Naive B cell (primary cell): ENCODE data around the gene INAVA. TPM values are rescaled to one million over a fixed set of nuclear protein-coding genes. Genes with fewer than 3 reads are reported as not detected.

Experiments used
- ATAC-seq, 2 donors: fragments of 150-1000 bp; cut with Tn5 transposase; 2 replicates each; pipeline ENCODE4 v1.10.0; 2021; ENCODE audit warnings: low read depth in 2 of 2, mild to moderate bottlenecking in 2 of 2, moderate library complexity in 2 of 2
- DNase-seq: peaks from one replicate; pipeline ENCODE4 v3.0.0; 2022
- H3K27ac Mint-ChIP-seq, 6 donors: one replicate each; pipeline ENCODE4 v1.8.0; 2020 to 2022; ENCODE audit warnings: mild to moderate bottlenecking in 6 of 6, mixed read lengths in 6 of 6, moderate library complexity in 5 of 6, inconsistent platforms in 2 of 6
- H3K27me3 Mint-ChIP-seq, 3 donors: one replicate each; pipeline ENCODE4 v1.8.0; 2021 to 2022; ENCODE audit warnings: mixed read lengths in 3 of 3, mild to moderate bottlenecking in 1 of 3
- H3K36me3 Mint-ChIP-seq, 2 donors: one replicate each; pipeline ENCODE4 v1.8.0; 2020 to 2022; ENCODE audit warnings: mixed read lengths in 2 of 2, inconsistent platforms in 1 of 2, mild to moderate bottlenecking in 1 of 2
- H3K4me1 Mint-ChIP-seq, 3 donors: one replicate each; pipeline ENCODE4 v1.8.0; 2020 to 2022; ENCODE audit warnings: mixed read lengths in 3 of 3, inconsistent platforms in 1 of 3, mild to moderate bottlenecking in 1 of 3, moderate library complexity in 1 of 3
- H3K4me3 Mint-ChIP-seq, 8 donors: one replicate each; pipeline ENCODE4 v1.8.0; 2020 to 2022; ENCODE audit warnings: mild to moderate bottlenecking in 8 of 8, mixed read lengths in 8 of 8, moderate library complexity in 8 of 8, inconsistent platforms in 2 of 8
- H3K9me3 Mint-ChIP-seq, 7 donors: one replicate each; pipeline ENCODE4 v1.8.0; 2020 to 2022; ENCODE audit warnings: mixed read lengths in 7 of 7, mild to moderate bottlenecking in 5 of 7, inconsistent platforms in 2 of 7, moderate library complexity in 1 of 7
- polyA plus RNA-seq, 6 donors: library from polyadenylated mRNA; unstranded; fragments of 300-500 nt; fragmentation: Illumina TruSeq; gene quantifications; one replicate each; pipeline ENCODE4 v1.2.3, GENCODE V29; 2021; ENCODE audit warnings: low read depth in 6 of 6

INAVA gene
- polyA plus RNA-seq, 6 donors from 2014 or later, result not detected

DNA sequence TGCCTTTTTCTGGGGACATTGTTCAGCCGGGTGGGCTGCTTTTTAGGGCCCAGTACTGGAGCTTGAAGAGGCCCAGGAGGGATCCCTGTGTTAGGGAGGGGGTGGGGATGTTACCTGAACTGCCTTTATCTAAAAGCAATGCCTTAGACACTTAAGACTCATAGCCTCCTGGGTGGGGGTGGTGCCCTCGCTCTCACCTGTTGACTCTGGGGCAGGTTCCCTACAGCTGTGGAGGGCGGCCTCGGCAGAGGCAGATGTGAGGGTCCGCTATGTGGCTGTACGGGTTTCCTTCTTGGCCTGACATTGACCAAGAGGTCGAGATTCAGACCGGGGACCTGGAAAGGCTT, 716 bp downstream of the INAVA start:
- no peak for ATAC-seq
- H3K27ac Mint-ChIP-seq, result no peak overlapping the region

DNA sequence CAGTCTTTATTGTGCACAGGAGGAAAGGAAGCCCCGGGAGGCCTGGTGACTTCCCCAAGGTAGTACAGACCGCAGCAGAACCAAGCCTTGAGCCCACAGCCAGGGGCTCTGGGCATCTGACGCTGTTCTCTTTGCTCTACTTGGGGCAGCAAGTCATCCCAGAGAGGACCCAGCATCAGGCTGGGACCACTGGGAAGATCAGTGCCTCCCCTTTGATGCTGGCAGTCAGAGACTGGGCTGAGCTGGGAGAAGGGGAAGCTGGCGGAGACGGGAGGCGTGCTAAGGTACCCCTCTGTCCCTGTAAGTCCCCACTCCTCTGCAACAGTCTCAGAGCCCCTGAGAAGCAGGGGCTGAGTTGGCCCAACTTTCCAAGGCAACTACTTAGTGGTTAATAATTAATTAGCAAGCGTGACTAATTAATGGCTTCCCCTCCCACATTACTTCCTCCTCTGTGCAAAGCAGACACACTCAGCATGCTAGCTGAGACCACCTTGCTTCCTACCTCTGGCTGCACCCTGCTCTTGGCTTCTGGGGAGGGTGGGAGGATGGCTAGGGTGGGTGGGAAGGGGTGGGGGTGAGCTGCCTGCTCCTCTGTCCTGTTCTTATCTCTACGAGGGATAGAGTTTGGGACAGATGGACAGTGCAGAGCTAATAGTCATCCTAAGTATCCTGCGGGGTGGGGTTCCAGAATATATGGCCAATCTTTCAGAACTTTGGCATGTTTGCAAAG, 1.3 kb downstream of the INAVA start:
- H3K27ac Mint-ChIP-seq, result no peak overlapping the region
- H3K4me3 Mint-ChIP-seq, result peak overlapping the region in 1 of 8 donors; percentile 6
- peaks cover 11 to 18% (median 16%) of the 10 kb centered on the region in 3 donors for H3K4me1 Mint-ChIP-seq
- H3K27me3 Mint-ChIP-seq, result peaks cover 29 to 53% (median 51%) of the 10 kb centered on the region in 3 donors
- H3K36me3 Mint-ChIP-seq, result no peaks in the 10 kb centered on the region
- no peak for DNase-seq
- H3K9me3 Mint-ChIP-seq, result no peaks in the 10 kb centered on the region
- ATAC-seq, result no peak

More for the DNA sequence above, 716 bp downstream of the INAVA start:
- no peak for DNase-seq
- H3K9me3 Mint-ChIP-seq, result no peaks in the 10 kb centered on the region
- H3K27me3 Mint-ChIP-seq, result peaks cover 32 to 58% (median 57%) of the 10 kb centered on the region in 3 donors
- H3K36me3 Mint-ChIP-seq, result no peaks in the 10 kb centered on the region
- H3K4me1 Mint-ChIP-seq, result peaks cover 15 to 22% (median 20%) of the 10 kb centered on the region in 3 donors
- peak overlapping the region in 1 of 8 donors; percentile 6 for H3K4me3 Mint-ChIP-seq

DNA sequence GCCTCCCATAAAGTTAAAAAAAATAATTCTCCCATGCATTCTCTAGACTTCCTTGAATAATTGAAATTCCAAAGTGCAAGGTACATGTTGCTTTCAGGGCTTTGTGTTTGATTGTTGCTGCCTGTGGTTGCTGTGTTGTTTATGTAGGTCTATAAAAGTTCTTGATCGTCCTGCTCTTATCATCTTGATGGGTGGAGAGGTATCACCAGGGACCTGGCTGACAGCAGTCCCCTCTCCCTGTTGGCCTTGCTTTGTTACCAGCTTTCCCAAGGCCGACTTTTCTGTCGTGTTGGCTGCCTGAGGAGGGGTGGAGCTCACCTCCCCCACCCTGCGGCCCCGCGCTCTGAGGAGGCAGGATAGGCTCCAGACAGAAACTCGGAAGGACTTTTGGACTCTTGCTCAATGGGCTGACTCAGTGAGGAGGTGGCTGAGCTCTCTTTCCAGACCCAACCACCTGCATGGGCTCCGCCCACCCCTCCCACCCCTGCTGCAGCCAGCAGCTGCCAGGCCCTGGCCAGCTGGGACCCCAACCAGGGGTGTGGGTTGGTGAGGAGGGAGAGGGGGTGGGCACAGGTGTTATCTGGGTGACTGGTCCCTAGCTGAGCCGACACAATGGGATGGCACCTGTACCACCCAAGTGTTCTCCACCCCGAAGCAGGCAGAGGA, 2.0 kb downstream of the INAVA start:
- Mint-ChIP-seq H3K27ac (no peak overlapping the region), H3K36me3 (no peaks in the 10 kb centered on the region), H3K4me3 (peak overlapping the region in 1 of 8 donors; percentile 42), H3K27me3 (peaks cover 24 to 55% (median 48%) of the 10 kb centered on the region in 3 donors), H3K9me3 (no peaks in the 10 kb centered on the region), H3K4me1 (peaks cover 6 to 13% (median 12%) of the 10 kb centered on the region in 3 donors)
- DNase-seq, result no peak
- no peak for ATAC-seq

DNA sequence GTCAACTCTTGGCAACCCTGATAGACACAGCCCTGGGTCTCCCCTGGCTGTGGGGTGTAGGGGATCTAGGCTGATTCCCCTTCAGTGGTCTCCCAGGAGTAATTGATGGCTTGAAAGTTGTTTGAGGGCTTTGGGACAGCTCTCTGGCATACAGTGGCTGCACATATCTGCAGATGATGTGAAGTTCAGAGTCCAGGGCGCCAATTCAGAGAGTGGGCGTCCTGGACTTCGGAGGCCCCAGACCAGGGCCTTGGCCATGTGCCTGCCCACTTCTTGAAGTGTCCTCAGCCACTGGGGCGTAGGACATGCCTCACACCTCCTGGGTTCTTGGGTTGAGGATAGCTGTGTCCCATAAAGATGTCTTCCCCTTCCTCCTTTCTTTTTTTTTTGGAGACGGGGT, 2.6 kb downstream of the INAVA start:
- Mint-ChIP-seq H3K27ac (no peak overlapping the region), H3K36me3 (no peaks in the 10 kb centered on the region), H3K9me3 (no peaks in the 10 kb centered on the region), H3K4me1 (peaks cover under 1 to 8% (median 7%) of the 10 kb centered on the region in 3 donors), H3K4me3 (peak overlapping the region in 1 of 8 donors; percentile 12), H3K27me3 (peaks cover 19 to 53% (median 46%) of the 10 kb centered on the region in 3 donors)
- DNase-seq (no peak), ATAC-seq (no peak)

DNA sequence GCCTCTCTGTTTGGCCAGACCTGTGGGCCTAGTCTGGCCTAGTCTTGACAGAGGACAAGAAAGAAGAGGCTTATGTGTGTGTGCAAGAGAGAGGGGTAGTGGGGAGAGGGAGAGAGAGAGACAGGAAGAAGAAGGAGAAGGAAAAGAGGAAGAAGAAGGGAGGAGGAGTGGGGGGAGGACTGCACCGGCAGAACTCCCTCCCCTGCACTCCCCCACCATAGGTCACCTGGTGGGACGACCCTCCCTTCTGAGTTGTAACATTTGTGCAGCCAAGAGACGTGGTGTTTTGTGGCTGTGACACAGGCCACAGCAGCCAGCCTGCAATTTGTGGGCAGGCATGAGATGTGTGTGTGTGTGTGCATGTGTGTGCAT, 4.3 kb downstream of the INAVA start:
- no peaks in the 10 kb centered on the region for H3K9me3 Mint-ChIP-seq
- DNase-seq (no peak), ATAC-seq (no peak)
- H3K27ac Mint-ChIP-seq, result no peak overlapping the region
- H3K36me3 Mint-ChIP-seq, result no peaks in the 10 kb centered on the region
- peaks cover 0 to 8% (median 2%) of the 10 kb centered on the region in 3 donors for H3K4me1 Mint-ChIP-seq
- H3K4me3 Mint-ChIP-seq, result no peak overlapping the region
- H3K27me3 Mint-ChIP-seq, result peaks cover 7 to 35% (median 29%) of the 10 kb centered on the region in 3 donors

DNA sequence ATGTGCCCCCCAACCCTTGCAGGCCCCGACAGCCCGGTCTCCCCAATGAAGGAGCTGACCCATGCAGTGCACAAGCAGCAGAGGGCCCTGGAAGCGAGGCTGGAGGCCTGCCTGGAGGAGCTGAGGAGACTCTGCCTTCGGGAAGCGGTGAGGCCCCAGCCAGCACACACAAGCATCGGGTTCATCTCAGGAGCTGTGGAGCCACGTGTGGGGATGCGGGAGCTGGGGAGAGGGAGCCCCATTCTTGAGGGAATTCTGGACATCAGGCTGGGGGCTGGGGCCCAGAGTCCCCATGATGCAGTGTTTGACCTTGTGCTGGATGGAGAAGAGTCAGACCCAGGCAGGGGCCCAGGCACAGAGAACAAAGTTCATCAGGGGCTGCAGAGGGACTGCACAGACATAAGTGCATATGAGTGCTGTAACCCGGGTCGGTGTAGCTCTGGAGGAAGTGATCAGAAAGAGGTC, 4.8 kb downstream of the INAVA start:
- Mint-ChIP-seq H3K27ac (no peak overlapping the region), H3K4me1 (peaks cover 0 to 8% (median 2%) of the 10 kb centered on the region in 3 donors), H3K36me3 (no peaks in the 10 kb centered on the region), H3K4me3 (no peak overlapping the region), H3K27me3 (peaks cover 4 to 31% (median 24%) of the 10 kb centered on the region in 3 donors), H3K9me3 (no peaks in the 10 kb centered on the region)
- ATAC-seq, result no peak
- no peak for DNase-seq

DNA sequence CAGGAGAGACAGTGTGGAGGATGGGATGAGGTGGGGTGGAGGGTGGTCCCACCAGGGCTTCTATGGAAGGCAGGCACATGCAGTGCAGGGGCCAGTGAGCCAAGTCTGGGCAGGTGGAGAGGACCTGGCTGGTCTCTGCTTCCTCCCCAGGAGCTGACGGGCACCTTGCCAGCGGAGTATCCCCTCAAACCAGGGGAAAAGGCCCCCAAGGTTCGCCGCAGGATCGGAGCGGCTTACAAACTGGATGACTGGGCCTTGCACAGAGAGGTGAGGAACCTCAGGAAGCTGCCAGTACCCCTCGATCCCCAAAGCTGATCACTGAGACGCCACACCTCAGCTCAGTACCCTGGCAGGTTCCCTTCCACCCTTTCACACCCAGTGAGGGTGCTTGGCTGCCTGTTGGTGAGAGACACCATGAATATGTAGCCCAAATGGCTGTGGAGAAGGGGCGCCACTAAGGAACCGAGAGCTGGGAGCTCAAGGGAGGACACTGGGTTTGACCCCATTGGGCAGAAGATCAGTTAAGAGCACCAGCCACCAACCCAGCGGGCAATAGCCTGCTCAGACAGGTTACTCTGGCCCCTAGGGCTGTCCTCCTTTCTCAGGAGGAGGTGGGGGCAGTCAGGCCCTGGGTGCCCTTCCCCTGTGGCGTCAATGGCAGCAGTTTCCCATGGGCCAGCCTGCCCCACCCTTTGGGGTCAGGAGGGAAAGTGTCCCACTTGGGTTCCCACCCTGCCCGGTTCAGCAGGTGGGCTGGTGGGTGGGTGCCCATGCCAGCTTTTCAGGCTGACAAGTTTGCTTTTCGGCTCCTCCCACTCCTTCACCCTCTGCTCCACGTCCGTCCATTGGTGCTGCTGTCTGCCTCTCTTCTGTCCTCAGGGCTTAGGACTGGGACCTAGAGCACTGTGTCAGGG, 5.5 kb downstream of the INAVA start:
- DNase-seq (no peak), ATAC-seq (no peak)
- Mint-ChIP-seq H3K4me3 (no peak overlapping the region), H3K4me1 (peaks cover 0 to 8% (median 2%) of the 10 kb centered on the region in 3 donors), H3K36me3 (no peaks in the 10 kb centered on the region), H3K27ac (peak overlapping the region in 1 of 6 donors; percentile 40), H3K27me3 (peaks cover 4 to 30% (median 18%) of the 10 kb centered on the region in 3 donors), H3K9me3 (no peaks in the 10 kb centered on the region)

DNA sequence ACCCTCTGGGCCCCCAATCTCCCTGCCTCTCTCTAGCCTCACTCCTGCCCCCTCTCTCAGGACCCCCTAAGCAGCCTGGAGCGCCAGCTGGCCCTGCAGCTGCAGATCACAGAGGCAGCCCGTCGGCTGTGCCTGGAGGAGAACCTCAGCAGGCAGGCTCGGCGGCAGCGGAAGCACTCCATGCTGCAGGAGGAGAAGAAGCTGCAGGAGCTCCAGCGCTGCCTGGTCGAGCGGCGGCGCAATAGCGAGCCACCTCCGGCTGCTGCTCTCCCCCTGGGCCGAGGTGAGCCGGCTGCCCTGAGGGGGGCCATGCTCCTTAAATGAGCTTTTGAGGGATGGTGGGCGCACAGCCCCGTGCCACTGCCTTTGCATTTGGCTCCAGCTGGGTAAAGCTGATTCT, 6.2 kb downstream of the INAVA start:
- H3K4me3 Mint-ChIP-seq, result no peak overlapping the region
- peaks cover 0 to 8% (median 2%) of the 10 kb centered on the region in 3 donors for H3K4me1 Mint-ChIP-seq
- no peaks in the 10 kb centered on the region for H3K36me3 Mint-ChIP-seq
- no peaks in the 10 kb centered on the region for H3K9me3 Mint-ChIP-seq
- peaks cover 0 to 30% (median 18%) of the 10 kb centered on the region in 3 donors for H3K27me3 Mint-ChIP-seq
- DNase-seq (no peak), ATAC-seq (no peak)
- H3K27ac Mint-ChIP-seq, result no peak overlapping the region

DNA sequence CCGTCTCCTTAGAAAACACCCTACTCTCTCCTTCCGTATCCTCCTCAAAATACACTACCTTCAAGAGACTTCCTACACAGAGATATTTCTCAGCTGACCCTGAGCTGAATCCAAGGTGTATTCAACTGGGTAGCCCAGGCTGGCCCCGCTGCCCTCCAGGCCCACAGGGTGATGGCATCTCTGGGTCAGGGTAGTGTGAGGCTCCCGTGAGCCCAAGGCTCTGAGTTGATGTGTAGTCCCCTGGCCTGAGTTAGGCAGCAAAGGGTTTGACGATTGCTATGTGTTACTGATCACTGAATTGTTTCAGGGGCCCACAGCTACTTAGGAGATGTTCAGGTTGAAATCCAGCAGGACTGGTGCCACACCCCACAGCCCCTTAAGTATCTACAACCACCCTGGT, 6.7 kb downstream of the INAVA start:
- H3K27ac Mint-ChIP-seq, result no peak overlapping the region
- no peak overlapping the region for H3K4me3 Mint-ChIP-seq
- H3K36me3 Mint-ChIP-seq, result no peaks in the 10 kb centered on the region
- no peaks in the 10 kb centered on the region for H3K9me3 Mint-ChIP-seq
- no peak for ATAC-seq
- H3K4me1 Mint-ChIP-seq, result peaks cover 0 to 8% (median 0%) of the 10 kb centered on the region in 3 donors
- peaks cover 0 to 30% (median 18%) of the 10 kb centered on the region in 3 donors for H3K27me3 Mint-ChIP-seq
- DNase-seq, result no peak

DNA sequence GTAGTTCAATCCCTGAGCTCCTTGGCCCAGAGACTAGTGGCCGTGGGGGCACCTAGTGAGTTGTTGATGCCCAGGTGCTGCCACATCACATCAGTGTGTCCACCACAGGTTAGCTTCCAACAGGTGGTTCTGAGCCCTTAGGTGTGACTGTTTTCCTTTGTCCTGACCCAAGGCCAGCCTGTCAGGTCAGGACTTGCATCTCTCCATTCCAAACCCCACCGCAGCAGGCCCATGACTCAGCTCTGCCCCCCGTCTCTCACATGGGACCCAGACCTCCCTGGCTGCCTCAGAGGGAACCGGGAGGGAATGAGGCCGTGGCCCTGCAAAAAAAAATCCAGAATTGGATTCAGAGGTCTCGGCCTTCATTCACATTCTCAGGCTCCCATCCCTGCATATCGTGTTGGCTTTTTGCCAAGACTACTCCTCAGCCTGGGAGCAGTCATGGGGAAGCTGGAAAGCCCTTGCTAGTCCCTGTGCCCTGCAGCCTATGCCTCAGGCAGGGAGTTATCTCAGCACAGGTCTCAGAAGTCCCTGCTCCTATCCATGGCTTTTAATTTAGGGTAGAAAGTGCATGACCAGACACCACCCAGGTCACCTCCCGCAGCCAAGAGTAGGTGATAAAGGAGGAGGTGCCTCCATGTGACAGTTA, 7.2 kb downstream of the INAVA start:
- Mint-ChIP-seq H3K27ac (peak overlapping the region in 1 of 6 donors; percentile 47), H3K27me3 (peaks cover 0 to 30% (median 18%) of the 10 kb centered on the region in 3 donors), H3K9me3 (no peaks in the 10 kb centered on the region), H3K4me1 (peaks cover 0 to 8% (median 0%) of the 10 kb centered on the region in 3 donors), H3K36me3 (no peaks in the 10 kb centered on the region), H3K4me3 (no peak overlapping the region)
- DNase-seq (no peak), ATAC-seq (no peak)

DNA sequence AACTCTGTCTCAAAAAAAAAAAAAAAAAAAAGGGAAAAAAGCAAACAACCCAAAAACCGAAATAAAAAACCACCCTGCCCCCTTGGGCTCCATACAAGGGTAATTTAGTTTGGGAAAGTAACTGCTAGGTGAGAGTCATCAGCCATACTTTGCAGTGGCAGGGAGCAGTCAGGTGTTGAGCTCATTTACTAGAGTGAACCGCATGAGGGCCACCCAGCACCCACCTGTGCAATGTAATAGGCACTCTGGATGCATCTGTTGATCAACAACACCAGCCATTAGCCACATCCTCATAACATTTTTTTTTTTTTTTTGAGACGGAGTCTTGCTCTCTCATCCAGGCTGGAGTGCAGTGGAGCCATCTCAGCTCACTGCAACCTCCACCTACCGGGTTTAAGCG, 9.1 kb downstream of the INAVA start:
- H3K27ac Mint-ChIP-seq, result no peak overlapping the region
- no peak overlapping the region for H3K4me3 Mint-ChIP-seq
- H3K27me3 Mint-ChIP-seq, result peaks cover 0 to 16% (median 4%) of the 10 kb centered on the region in 3 donors
- no peak for ATAC-seq
- no peak for DNase-seq
- H3K9me3 Mint-ChIP-seq, result no peaks in the 10 kb centered on the region
- H3K4me1 Mint-ChIP-seq, result peaks cover 0 to 7% (median 1%) of the 10 kb centered on the region in 3 donors
- no peaks in the 10 kb centered on the region for H3K36me3 Mint-ChIP-seq

DNA sequence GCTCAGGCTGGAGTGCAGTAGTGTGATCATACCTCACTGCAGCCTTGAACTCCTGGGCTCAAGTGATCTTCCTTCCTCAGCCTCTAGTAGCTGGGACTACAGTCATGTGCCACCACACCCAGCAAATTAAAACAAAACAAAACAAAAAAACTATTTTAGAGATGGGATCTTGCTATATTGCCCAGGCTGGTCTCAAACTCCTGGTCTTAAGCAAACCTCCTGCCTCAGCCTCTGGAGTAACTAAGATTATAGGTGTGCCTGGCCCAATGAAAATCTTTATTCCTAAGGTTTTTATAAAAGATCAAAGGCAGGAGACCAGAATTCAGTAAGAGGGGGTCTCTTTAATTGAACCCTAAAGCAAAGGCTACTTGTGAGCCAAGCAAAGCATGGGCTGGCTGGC, 10.1 kb downstream of the INAVA start:
- no peak for DNase-seq
- peaks cover 0 to 9% (median 4%) of the 10 kb centered on the region in 3 donors for H3K27me3 Mint-ChIP-seq
- no peak overlapping the region for H3K4me3 Mint-ChIP-seq
- peaks cover 0 to 4% (median 1%) of the 10 kb centered on the region in 3 donors for H3K4me1 Mint-ChIP-seq
- H3K9me3 Mint-ChIP-seq, result no peaks in the 10 kb centered on the region
- peak overlapping the region in 1 of 6 donors; percentile 17 for H3K27ac Mint-ChIP-seq
- ATAC-seq, result no peak
- no peaks in the 10 kb centered on the region for H3K36me3 Mint-ChIP-seq
